Activated T-cell treated with anti-CD3 and anti-CD28 coated beads, Interleukin-2, amount 50 U/mL, for 1 hour (primary cell): ENCODE measurements around the gene KRTAP10-2.

ENCODE experiments used
- DNase-seq: peaks from one replicate; pipeline ENCODE4 v3.0.0-alpha.2; 2020

The KRTAP10-2 gene

GRCh38 chr21:44537930-44538911, 13.1 kb downstream of the KRTAP10-2 start:
- no peak for DNase-seq

GRCh38 chr21:44535963-44536362, 15.3 kb downstream of the KRTAP10-2 start:
- DNase-seq, result no peak

- no peak for DNase-seq
Observed at GRCh38 chr21:44534688-44535087, 16.6 kb downstream of the KRTAP10-2 start.

GRCh38 chr21:44533891-44534627, 17.2 kb downstream of the KRTAP10-2 start:
- DNase-seq, result no peak

GRCh38 chr21:44533121-44533890, 18.0 kb downstream of the KRTAP10-2 start:
- DNase-seq, result no peak

- no peak for DNase-seq
Observed at GRCh38 chr21:44532712-44533111, 18.6 kb downstream of the KRTAP10-2 start.

- DNase-seq, result no peak
Observed at GRCh38 chr21:44531606-44532564, 19.4 kb downstream of the KRTAP10-2 start.

- no peak for DNase-seq
Observed at GRCh38 chr21:44530903-44531605, 20.3 kb downstream of the KRTAP10-2 start.

- no peak for DNase-seq
Observed at GRCh38 chr21:44530221-44530902, 20.9 kb downstream of the KRTAP10-2 start.

- peak; percentile 11 for DNase-seq
Observed at GRCh38 chr21:44529503-44530125, 21.7 kb downstream of the KRTAP10-2 start.

GRCh38 chr21:44529011-44529421, 22.3 kb downstream of the KRTAP10-2 start:
- peak; percentile 6 for DNase-seq

- DNase-seq, result no peak
Observed at GRCh38 chr21:44528634-44528995, 22.7 kb downstream of the KRTAP10-2 start.

- DNase-seq, result no peak
Observed at GRCh38 chr21:44527983-44528633, 23.2 kb downstream of the KRTAP10-2 start.

GRCh38 chr21:44527156-44527982, 23.9 kb downstream of the KRTAP10-2 start:
- DNase-seq, result no peak

- no peak for DNase-seq
Observed at GRCh38 chr21:44526096-44526997, 25.0 kb downstream of the KRTAP10-2 start.

- peak; percentile 4 for DNase-seq
Observed at GRCh38 chr21:44525391-44526095, 25.8 kb downstream of the KRTAP10-2 start.
